Ishikawa (cell line): ENCODE results near the gene KDM4B.

Source experiments
- CEBPB ChIP-seq: IDR thresholded peaks from 2 replicates; pipeline ENCODE4 v1.6.1; 2012
- CREB1 ChIP-seq: IDR thresholded peaks from 2 replicates; pipeline ENCODE4 v1.6.1; 2012; ENCODE audit warnings: low read depth
- EGR1 ChIP-seq: IDR thresholded peaks from 2 replicates; pipeline ENCODE4 v1.6.1; 2012
- EP300 ChIP-seq: IDR thresholded peaks from 2 replicates; pipeline ENCODE4 v1.6.1; 2012; ENCODE audit warnings: borderline replicate concordance
- FOXM1 ChIP-seq: IDR thresholded peaks from 2 replicates; pipeline ENCODE4 v1.6.1; 2012; ENCODE audit warnings: low read depth, borderline replicate concordance
- NFIC ChIP-seq: IDR thresholded peaks from 2 replicates; pipeline ENCODE4 v1.6.1; 2012
- RAD21 ChIP-seq: IDR thresholded peaks from 2 replicates; pipeline ENCODE4 v1.6.1; 2012; ENCODE audit warnings: low read depth
- REST ChIP-seq: IDR thresholded peaks from 2 replicates; pipeline ENCODE4 v1.6.1; 2012; ENCODE audit warnings: low read depth, mild to moderate bottlenecking
- TAF1 ChIP-seq: IDR thresholded peaks from 2 replicates; pipeline ENCODE4 v1.6.1; 2012; ENCODE audit warnings: low read depth, mild to moderate bottlenecking
- TCF12 ChIP-seq: IDR thresholded peaks from 2 replicates; pipeline ENCODE4 v1.6.1; 2012; ENCODE audit warnings: low read depth
- TEAD4 ChIP-seq: IDR thresholded peaks from 2 replicates; pipeline ENCODE4 v1.6.1; 2012
- YY1 ChIP-seq: IDR thresholded peaks from 2 replicates; pipeline ENCODE4 v1.6.1; 2012; ENCODE audit warnings: low read depth
- ZBTB7A ChIP-seq: IDR thresholded peaks from 2 replicates; pipeline ENCODE4 v1.6.1; 2012; ENCODE audit warnings: low read depth
- TF ChIP-seq, protein P1 (sequence below): IDR thresholded peaks from 2 replicates; pipeline ENCODE4 v1.6.1; 2012
- TF ChIP-seq, protein P2 (sequence below): IDR thresholded peaks from 2 replicates; pipeline ENCODE4 v1.6.1; 2012

The KDM4B gene

GRCh38 chr19:5131031-5131505, 162.2 kb downstream of the KDM4B start:
- TF ChIP-seq CEBPB: no peak
- TF ChIP-seq RAD21: no peak
- TF ChIP-seq, protein P1, sequence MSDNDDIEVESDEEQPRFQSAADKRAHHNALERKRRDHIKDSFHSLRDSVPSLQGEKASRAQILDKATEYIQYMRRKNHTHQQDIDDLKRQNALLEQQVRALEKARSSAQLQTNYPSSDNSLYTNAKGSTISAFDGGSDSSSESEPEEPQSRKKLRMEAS: no peak
- no peak for TF ChIP-seq EP300
- TF ChIP-seq TAF1: no peak
- TF ChIP-seq, protein P2, sequence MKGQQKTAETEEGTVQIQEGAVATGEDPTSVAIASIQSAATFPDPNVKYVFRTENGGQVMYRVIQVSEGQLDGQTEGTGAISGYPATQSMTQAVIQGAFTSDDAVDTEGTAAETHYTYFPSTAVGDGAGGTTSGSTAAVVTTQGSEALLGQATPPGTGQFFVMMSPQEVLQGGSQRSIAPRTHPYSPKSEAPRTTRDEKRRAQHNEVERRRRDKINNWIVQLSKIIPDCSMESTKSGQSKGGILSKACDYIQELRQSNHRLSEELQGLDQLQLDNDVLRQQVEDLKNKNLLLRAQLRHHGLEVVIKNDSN: no peak
- no peak for TF ChIP-seq NFIC
- no peak for TF ChIP-seq REST
- TF ChIP-seq YY1: no peak
- TF ChIP-seq FOXM1: no peak
- TF ChIP-seq ZBTB7A: no peak
- no peak for TF ChIP-seq EGR1
- TF ChIP-seq TEAD4: no peak
- TF ChIP-seq TCF12: no peak
- TF ChIP-seq CREB1: no peak

- TF ChIP-seq NFIC (no peak), CEBPB (no peak), ZBTB7A (0 out of 2 replicates have a peak, but pooled peaks have one; percentile 41), FOXM1 (no peak)
- TF ChIP-seq, protein P2: no peak
Measured at GRCh38 chr19:5131506-5132205, 162.7 kb downstream of the KDM4B start.

GRCh38 chr19:5132206-5132560, 163.3 kb downstream of the KDM4B start:
- no peak; the same call in 1 of the 2 replicates for TF ChIP-seq NFIC
- TF ChIP-seq, protein P2: no peak
- TF ChIP-seq EGR1: no peak
- TF ChIP-seq REST: no peak
- no peak for TF ChIP-seq YY1
- TF ChIP-seq TAF1: no peak
- TF ChIP-seq ZBTB7A: no peak
- TF ChIP-seq RAD21: no peak
- TF ChIP-seq EP300: 0 out of 2 replicates have a peak, but pooled peaks have one; percentile 38
- peak; percentile 47; the same call in 1 of the 2 replicates for TF ChIP-seq TCF12
- TF ChIP-seq TEAD4: peak; percentile 30; the same call in 1 of the 2 replicates
- no peak for TF ChIP-seq CREB1
- no peak for TF ChIP-seq FOXM1
- TF ChIP-seq, protein P1: peak; percentile 63
- TF ChIP-seq CEBPB: no peak

DNA sequence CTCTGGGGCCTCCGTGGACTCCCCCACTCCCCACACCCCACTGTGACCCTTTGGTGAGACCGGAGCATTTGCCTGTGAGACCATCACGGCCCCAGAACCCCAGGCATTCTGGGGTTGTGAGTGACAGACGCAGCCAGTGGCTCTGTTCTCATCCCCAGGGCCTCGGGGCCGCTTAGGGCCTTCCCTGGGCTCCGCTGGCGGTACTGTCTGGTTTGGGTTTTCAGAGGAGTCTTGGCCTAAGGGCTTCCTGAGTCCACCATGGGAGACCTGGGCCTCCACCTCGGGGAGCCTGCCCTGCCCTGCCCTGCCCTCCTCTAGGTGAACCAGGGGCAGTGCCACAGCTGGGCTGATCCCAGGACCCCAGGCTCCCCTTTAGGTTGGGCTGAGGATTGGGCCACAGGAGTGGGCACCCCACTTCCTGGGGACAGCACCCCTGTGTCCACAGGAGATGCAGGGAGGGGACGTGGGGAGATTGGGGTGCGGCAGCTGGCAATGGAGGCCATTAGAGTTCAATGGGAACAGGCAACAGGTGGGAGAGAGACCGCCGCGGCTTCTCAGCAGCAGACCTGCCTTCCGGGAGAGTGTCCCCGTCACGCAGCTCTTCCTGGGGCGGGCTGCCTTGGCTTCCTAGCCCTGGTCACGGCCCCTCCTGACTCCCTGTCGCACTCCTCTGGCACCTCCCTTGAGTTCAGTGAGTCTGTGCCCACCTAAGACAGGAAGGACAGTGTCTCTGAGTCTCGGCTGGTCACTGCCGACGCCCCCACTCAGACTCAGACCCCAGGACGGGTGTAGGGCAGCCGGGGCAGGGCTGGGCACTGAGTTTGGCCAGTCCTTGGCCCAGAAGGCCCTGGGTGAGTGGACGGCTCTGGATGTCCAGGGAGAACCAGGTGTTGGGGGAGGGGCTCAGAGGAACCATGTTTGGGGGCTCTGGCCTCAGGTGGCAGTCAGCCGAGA, 164.1 kb downstream of the KDM4B start:
- no peak for TF ChIP-seq CREB1
- no peak for TF ChIP-seq YY1
- no peak for TF ChIP-seq ZBTB7A
- no peak for TF ChIP-seq RAD21
- TF ChIP-seq EGR1: no peak
- TF ChIP-seq TEAD4: no peak
- TF ChIP-seq TCF12: no peak
- no peak for TF ChIP-seq REST
- no peak for TF ChIP-seq CEBPB
- TF ChIP-seq, protein P1: no peak
- TF ChIP-seq TAF1: no peak
- TF ChIP-seq NFIC: no peak
- TF ChIP-seq FOXM1: no peak
- TF ChIP-seq, protein P2: no peak
- no peak for TF ChIP-seq EP300
